ACC112 (cell line): Measurements from ENCODE around the gene UGT1A1.

Source experiments
- H2AFZ ChIP-seq: fragments of 200-600 bp; sonication (generic); one replicate; pipeline ENCODE4 v1.6.0; 2017; ENCODE audit warnings: antibody characterized with exemption, low read length; ENCODE audit not compliant: unreplicated experiment
- H3K27ac ChIP-seq: fragments of 200-600 bp; sonication (generic); 2 replicates; pipeline ENCODE4 v1.5.1; 2014; ENCODE audit warnings: low read depth, mild to moderate bottlenecking, antibody characterized with exemption, low read length, moderate library complexity
- H3K27me3 ChIP-seq: fragments of 200-600 bp; sonication (generic); 2 replicates; pipeline ENCODE4 v1.6.1; 2014; ENCODE audit warnings: mild to moderate bottlenecking, antibody characterized with exemption, low read length, moderate library complexity, mixed read lengths; ENCODE audit not compliant: insufficient read depth
- H3K36me3 ChIP-seq: fragments of 200-600 bp; sonication (generic); 2 replicates; pipeline ENCODE4 v1.6.1; 2016; ENCODE audit warnings: mild to moderate bottlenecking, antibody characterized with exemption, low read length, moderate library complexity, mixed read lengths; ENCODE audit not compliant: insufficient read depth
- H3K4me1 ChIP-seq: fragments of 200-600 bp; sonication (generic); one replicate; pipeline ENCODE4 v1.6.1; 2016; ENCODE audit warnings: low read length, mixed read lengths; ENCODE audit not compliant: insufficient read depth, unreplicated experiment, control insufficient read depth
- H3K4me3 ChIP-seq: fragments of 200-600 bp; sonication (generic); 2 replicates; pipeline ENCODE4 v1.5.1; 2014; ENCODE audit warnings: mild to moderate bottlenecking, low read depth, low read length
- H3K79me2 ChIP-seq: fragments of 200-600 bp; sonication (generic); one replicate; pipeline ENCODE4 v1.6.0; 2016; ENCODE audit warnings: low read length; ENCODE audit not compliant: control insufficient read depth, unreplicated experiment, insufficient read depth

UGT1A1 gene

GRCh38 chr2:233817995-233818638 lies 58.0 kb downstream of the UGT1A1 start:
- Histone ChIP-seq H3K4me3 (no peak overlapping the region), H3K36me3 (no peaks in the 10 kb centered on the region), H3K27me3 (peaks cover 2% of the 10 kb centered on the region; the same call in 1 of the 2 replicates), H3K27ac (no peak overlapping the region), H3K79me2 (no peaks in the 10 kb centered on the region), H3K4me1 (peaks cover 4% of the 10 kb centered on the region), H2AFZ (no peak overlapping the region)

GRCh38 chr2:233818639-233819621 lies 58.9 kb downstream of the UGT1A1 start:
- H2AFZ ChIP-seq: no peak overlapping the region

GRCh38 chr2:233819884-233820773 lies 60.1 kb downstream of the UGT1A1 start:
- Histone ChIP-seq H3K4me1 (peaks cover 4% of the 10 kb centered on the region), H3K79me2 (no peaks in the 10 kb centered on the region), H3K36me3 (no peaks in the 10 kb centered on the region)

More at GRCh38 chr2:233818639-233819621, 58.9 kb downstream of the UGT1A1 start:
- Histone ChIP-seq H3K27me3 (no peaks in the 10 kb centered on the region; the same call in 1 of the 2 replicates), H3K79me2 (no peaks in the 10 kb centered on the region), H3K36me3 (no peaks in the 10 kb centered on the region), H3K4me1 (peaks cover 4% of the 10 kb centered on the region), H3K27ac (no peak overlapping the region), H3K4me3 (no peak overlapping the region)

DNA sequence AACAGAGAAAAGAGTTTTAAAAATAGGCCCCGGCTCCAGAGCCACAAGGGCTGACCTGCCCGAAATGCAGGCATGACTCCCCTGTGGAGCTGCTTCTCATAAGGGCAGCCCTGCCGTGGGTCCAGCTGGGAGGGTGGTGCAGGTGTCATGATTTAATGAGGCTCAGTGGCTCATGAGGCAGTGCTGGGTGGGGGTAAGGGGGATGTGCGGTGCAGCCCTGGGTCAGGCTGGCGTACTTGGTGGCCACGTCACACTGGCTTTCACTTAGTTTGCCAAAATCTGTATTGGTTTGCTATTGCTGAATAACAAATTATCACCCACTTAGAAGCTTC lies 60.7 kb downstream of the UGT1A1 start:
- Histone ChIP-seq H3K27ac (no peak overlapping the region), H3K27me3 (no peaks in the 10 kb centered on the region; the same call in 1 of the 2 replicates), H2AFZ (no peak overlapping the region), H3K4me3 (no peak overlapping the region), H3K36me3 (no peaks in the 10 kb centered on the region), H3K4me1 (peaks cover 4% of the 10 kb centered on the region), H3K79me2 (no peaks in the 10 kb centered on the region)

More at GRCh38 chr2:233819884-233820773, 60.1 kb downstream of the UGT1A1 start:
- no peak overlapping the region for H3K4me3 ChIP-seq
- no peak overlapping the region for H3K27ac ChIP-seq
- H2AFZ ChIP-seq: no peak overlapping the region
- no peaks in the 10 kb centered on the region; the same call in 1 of the 2 replicates for H3K27me3 ChIP-seq

DNA sequence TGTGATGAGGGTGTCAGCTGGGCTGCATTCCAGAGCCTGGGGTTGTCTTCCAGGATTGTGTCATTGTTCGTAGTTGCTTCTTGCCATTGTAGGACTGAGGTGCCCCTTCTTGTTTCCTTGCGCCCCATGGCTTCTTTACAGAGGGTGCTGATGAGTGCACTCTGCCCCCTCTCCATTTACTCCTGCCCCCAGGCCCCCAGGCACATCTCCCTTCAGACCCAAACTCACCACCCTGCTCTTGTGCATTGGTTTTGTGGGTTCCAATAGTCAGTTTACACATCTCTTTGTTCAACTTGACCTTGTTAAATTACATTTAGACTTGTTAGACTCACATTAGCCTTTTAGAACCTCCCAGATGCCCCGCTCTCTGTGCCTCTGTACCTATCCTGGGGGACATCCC lies 61.1 kb downstream of the UGT1A1 start:
- H3K36me3 ChIP-seq: no peaks in the 10 kb centered on the region
- H3K4me1 ChIP-seq: peaks cover 4% of the 10 kb centered on the region
- no peaks in the 10 kb centered on the region for H3K79me2 ChIP-seq

GRCh38 chr2:233821709-233822100 lies 61.6 kb downstream of the UGT1A1 start:
- Histone ChIP-seq H3K36me3 (no peaks in the 10 kb centered on the region), H3K4me1 (peaks cover 4% of the 10 kb centered on the region), H3K27me3 (no peaks in the 10 kb centered on the region; the same call in 1 of the 2 replicates), H2AFZ (no peak overlapping the region), H3K27ac (no peak overlapping the region), H3K79me2 (no peaks in the 10 kb centered on the region), H3K4me3 (no peak overlapping the region)

More for the DNA sequence above, 61.1 kb downstream of the UGT1A1 start:
- H3K27ac ChIP-seq: no peak overlapping the region
- no peak overlapping the region for H3K4me3 ChIP-seq
- H2AFZ ChIP-seq: no peak overlapping the region
- H3K27me3 ChIP-seq: no peaks in the 10 kb centered on the region; the same call in 1 of the 2 replicates

DNA sequence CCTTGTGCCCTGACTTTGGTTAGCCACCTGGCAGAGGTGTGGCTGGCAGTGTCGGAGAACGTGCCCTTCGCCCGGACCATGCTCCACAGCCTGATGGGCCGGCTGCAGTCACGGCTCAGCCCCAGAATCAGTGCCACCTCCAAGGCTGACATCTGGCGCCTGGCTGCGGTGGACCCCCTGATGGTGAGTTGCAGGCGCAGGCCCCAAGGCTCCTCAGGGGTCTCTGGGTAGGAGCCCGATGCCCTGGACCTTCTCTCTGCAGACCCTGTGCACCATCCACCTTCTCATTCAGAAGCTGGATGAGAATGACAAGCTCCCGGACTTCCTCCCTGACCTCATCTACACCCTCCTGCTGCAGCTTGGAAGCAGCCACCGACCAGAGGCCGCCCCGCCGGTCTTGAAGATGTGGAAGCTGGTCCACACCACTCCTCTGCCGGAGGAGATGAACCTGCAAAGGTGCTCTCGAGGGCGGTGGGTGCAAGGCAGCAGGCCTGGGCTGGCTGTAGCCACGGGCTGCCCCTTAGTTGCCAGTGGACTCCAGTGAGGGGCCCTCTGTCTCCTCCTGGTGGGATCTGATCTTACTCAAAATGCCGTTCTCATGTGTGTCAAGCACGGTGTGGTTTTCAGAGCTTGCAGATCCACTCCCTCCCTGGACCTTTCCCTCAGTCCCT lies 62.2 kb downstream of the UGT1A1 start:
- Histone ChIP-seq H3K27me3 (no peaks in the 10 kb centered on the region; the same call in 1 of the 2 replicates), H3K79me2 (no peaks in the 10 kb centered on the region), H3K4me1 (peaks cover 1% of the 10 kb centered on the region), H3K36me3 (no peaks in the 10 kb centered on the region), H3K27ac (no peak overlapping the region), H3K4me3 (no peak overlapping the region), H2AFZ (no peak overlapping the region)
